Esophagus squamous epithelium (tissue), 5 donors: Measurements from ENCODE around the gene PLXDC1. TPM values are rescaled to one million over a fixed set of nuclear protein-coding genes. Genes with fewer than 3 reads are reported as not detected.

Experiments used
- DNase-seq: peaks from one replicate; lab custom pipeline; 2025; lab: John Stamatoyannopoulos, UW
- H3K27ac ChIP-seq, 4 donors: fragments of 200-600 bp; sonication (generic); one replicate each; pipeline ENCODE4 v1.5.1; 2016 to 2019; ENCODE audit warnings: mild to moderate bottlenecking in 1 of 4
- H3K27me3 ChIP-seq, 4 donors: fragments of 200-600 bp; sonication (generic); 1 replicate in 3 of 4; 2 replicates in 1 of 4; pipeline versions ENCODE4 v1.5.1 to v1.6.0; 2017 to 2021; ENCODE audit warnings: antibody characterized with exemption in 1 of 4
- H3K36me3 ChIP-seq, 3 donors: fragments of 200-600 bp; sonication (generic); one replicate each; pipeline ENCODE4 v1.5.1; 2016 to 2019
- H3K4me1 ChIP-seq, 3 donors: fragments of 200-600 bp; sonication (generic); one replicate each; pipeline ENCODE4 v1.5.1; 2017 to 2019
- H3K4me3 ChIP-seq, 4 donors: fragments of 200-600 bp; sonication (generic); 1 replicate in 3 of 4; 2 replicates in 1 of 4; pipeline ENCODE4 v1.5.1; 2016 to 2019; ENCODE audit warnings: mild to moderate bottlenecking in 2 of 4, moderate library complexity in 1 of 4
- H3K9me3 ChIP-seq, 3 donors: fragments of 200-600 bp; sonication (generic); one replicate each; pipeline ENCODE4 v1.5.1; 2016 to 2019
- POLR2A ChIP-seq, 4 donors: fragments of 450-650 bp; IDR thresholded peaks; one replicate each; pipeline ENCODE4 v1.6.1; 2017; ENCODE audit warnings: antibody characterized with exemption in 4 of 4, mild to moderate bottlenecking in 4 of 4, moderate library complexity in 3 of 4
- WGBS, 2 donors: methylation state at CpG; one replicate each; pipeline ENCODE4 v1.1.5; 2018; 5-methylcytosine and 5-hydroxymethylcytosine counted together
- intact Hi-C: fragments of 100-400 bp; cut with DNase I; formaldehyde crosslinking; loops from one replicate; pipeline ENCODE4 v1.15.0; 2022
- total RNA-seq, 4 donors: library from RNA; depleted of rRNA; stranded (reverse); fragments of >200 nt; gene quantifications; one replicate each; pipeline ENCODE4 v1.1.0, GENCODE V29; 2016
- TF ChIP-seq, protein P1 (sequence below), 6 experiments: fragments of 450-650 bp in 4 of 6; fragments of 200-600 bp in 2 of 6; sonication (generic) in 2 of 6; IDR thresholded peaks; one replicate each; pipeline ENCODE4 v1.5.1; 2016 to 2019; ENCODE audit warnings: antibody characterized with exemption in 6 of 6, mild to moderate bottlenecking in 4 of 6, moderate library complexity in 4 of 6
- donor health status: DM: yes; HTN: yes; CAD: no.

Gene PLXDC1
- total RNA-seq, 4 donors from 2014 or later, result 1.2 to 7.2 (median 4.6) TPM

DNA sequence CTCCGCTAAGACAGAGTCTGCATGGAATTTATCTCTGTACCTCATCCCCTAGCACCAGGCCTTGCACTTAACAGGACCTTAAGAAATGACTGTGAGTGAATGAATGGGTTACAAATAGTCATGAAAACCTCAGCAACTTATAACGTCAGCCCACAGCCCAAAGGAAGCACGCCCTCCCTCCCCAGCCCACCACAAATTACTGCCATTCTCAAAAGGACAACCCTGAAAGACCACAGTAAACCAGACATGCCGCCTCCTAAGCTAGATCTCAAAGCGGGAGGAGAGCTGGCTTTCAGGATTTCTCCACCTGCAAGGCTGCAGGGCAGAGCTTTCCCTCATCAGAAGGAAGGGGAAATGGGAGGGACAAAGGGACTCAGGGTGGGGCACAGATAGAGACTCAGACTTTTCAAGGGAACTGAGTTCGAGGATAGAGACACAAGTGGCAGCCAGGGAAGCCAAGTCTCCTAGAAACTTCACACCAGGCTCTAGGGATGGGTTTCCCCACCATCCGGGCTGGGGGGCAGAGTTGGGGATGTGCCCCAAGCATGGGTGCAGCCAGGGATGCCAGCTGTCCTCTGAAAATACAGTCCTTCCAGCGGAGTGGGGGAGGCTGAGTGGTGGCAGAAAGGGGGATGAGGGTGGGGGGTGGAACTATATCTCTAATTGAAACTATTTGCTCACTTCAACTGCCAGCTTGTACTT, 56.7 kb downstream of the PLXDC1 start:
- Histone ChIP-seq H3K36me3 (no peaks in the 10 kb centered on the region), H3K27me3 (peaks cover 0 to 12% (median 0%) of the 10 kb centered on the region in 4 donors), H3K9me3 (no peaks in the 10 kb centered on the region), H3K27ac (peak overlapping the region in 3 of 4 donors; percentile 49 to 61 (median 60)), H3K4me3 (no peak overlapping the region), H3K4me1 (peaks cover 4 to 84% (median 33%) of the 10 kb centered on the region in 3 donors)
- TF ChIP-seq, protein P1, sequence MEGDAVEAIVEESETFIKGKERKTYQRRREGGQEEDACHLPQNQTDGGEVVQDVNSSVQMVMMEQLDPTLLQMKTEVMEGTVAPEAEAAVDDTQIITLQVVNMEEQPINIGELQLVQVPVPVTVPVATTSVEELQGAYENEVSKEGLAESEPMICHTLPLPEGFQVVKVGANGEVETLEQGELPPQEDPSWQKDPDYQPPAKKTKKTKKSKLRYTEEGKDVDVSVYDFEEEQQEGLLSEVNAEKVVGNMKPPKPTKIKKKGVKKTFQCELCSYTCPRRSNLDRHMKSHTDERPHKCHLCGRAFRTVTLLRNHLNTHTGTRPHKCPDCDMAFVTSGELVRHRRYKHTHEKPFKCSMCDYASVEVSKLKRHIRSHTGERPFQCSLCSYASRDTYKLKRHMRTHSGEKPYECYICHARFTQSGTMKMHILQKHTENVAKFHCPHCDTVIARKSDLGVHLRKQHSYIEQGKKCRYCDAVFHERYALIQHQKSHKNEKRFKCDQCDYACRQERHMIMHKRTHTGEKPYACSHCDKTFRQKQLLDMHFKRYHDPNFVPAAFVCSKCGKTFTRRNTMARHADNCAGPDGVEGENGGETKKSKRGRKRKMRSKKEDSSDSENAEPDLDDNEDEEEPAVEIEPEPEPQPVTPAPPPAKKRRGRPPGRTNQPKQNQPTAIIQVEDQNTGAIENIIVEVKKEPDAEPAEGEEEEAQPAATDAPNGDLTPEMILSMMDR (IDR thresholded peaks at IDR 0.05), result no peak
- TF ChIP-seq POLR2A (IDR thresholded peaks at IDR 0.05), result no peak
- intact Hi-C loops, result no loop called here
- WGBS, 2 donors, result 48 to 54% methylated on average over 6 to 7 of the region's 8 CpGs
- no peak for DNase-seq

DNA sequence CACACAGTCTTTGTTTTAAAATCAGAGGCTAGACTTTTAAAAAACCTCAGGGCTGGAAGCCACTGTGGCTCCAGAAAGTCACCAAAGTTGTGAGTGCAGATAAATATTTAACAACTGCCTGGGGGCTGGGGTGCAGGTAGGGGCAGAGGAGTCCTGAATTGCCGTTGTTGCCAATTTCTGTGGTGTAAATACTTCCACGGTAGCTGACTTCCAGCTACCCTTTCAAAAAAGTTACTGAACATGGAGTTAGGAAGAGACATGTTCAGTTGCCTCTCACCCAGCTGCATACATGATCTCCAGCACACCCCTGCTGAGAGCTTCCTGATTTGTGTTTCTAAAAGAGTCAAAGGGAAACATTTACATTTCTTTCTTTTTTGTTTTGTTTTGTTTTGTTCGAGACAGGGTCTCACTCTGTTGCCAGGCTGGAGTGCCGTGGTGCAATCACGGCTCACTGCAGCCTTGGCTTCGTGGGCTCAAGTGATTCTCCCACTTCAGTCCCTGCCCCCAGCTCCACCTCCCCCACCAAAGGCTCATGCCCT, 58.7 kb downstream of the PLXDC1 start:
- intact Hi-C loops, result no loop called here
- no peaks in the 10 kb centered on the region for H3K27me3 ChIP-seq
- H3K4me3 ChIP-seq, result no peak overlapping the region
- no peaks in the 10 kb centered on the region for H3K36me3 ChIP-seq
- no peak for DNase-seq
- no peaks in the 10 kb centered on the region for H3K9me3 ChIP-seq
- 47 to 58% methylated on average over 6 of the region's 6 CpGs for WGBS, 2 donors
- no peak for TF ChIP-seq POLR2A (IDR thresholded peaks at IDR 0.05)
- TF ChIP-seq, protein P1 (IDR thresholded peaks at IDR 0.05), result no peak
- peak overlapping the region in 2 of 4 donors; percentile 30 to 34 for H3K27ac ChIP-seq
- H3K4me1 ChIP-seq, result peaks cover 4 to 64% (median 24%) of the 10 kb centered on the region in 3 donors

DNA sequence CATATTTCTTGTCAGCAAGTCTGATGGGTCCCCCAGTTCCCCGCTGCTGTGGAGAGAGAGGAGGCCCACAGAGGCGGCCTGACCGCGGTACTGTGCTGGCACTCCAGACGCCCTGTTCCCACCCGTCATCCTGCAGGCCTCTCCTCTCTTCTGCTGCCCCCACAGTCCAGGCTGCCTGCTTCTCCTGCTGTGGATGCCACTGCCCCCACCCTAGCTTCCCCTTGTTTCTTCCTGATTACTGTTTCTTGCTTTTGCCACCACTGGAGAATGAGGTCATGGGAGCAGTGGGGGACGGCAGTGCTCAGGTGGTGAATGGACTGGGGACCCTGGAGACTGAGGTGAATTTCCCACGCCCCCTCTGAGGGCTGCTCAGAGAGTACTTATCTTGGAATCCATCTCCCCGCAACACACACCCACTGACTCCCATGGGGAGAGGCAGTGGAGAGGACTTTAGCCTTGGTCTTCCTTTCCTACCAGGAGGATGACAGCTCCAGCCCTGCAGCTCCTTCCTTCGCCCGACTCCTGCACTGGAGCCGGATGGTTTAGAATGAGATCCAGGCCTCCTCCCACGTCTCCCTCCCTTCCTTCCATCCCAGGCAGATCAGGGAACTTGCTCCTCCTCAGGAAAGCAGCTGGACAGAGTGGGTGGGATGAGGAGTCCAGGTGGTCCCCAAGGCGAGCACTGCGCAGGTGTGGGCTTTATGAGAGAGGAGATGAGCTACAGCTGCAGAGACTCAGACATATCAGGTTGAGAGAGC, 60.4 kb downstream of the PLXDC1 start:
- Histone ChIP-seq H3K4me1 (peaks cover 4 to 47% (median 16%) of the 10 kb centered on the region in 3 donors), H3K36me3 (no peaks in the 10 kb centered on the region), H3K9me3 (no peaks in the 10 kb centered on the region), H3K4me3 (no peak overlapping the region), H3K27me3 (no peaks in the 10 kb centered on the region), H3K27ac (peak overlapping the region in 1 of 4 donors; percentile 25)
- WGBS, 2 donors, result 85 to 86% methylated on average over 13 of the region's 15 CpGs
- DNase-seq, result no peak
- TF ChIP-seq, protein P1 (IDR thresholded peaks at IDR 0.05), result no peak
- no peak for TF ChIP-seq POLR2A (IDR thresholded peaks at IDR 0.05)
- intact Hi-C loops, result no loop called here

DNA sequence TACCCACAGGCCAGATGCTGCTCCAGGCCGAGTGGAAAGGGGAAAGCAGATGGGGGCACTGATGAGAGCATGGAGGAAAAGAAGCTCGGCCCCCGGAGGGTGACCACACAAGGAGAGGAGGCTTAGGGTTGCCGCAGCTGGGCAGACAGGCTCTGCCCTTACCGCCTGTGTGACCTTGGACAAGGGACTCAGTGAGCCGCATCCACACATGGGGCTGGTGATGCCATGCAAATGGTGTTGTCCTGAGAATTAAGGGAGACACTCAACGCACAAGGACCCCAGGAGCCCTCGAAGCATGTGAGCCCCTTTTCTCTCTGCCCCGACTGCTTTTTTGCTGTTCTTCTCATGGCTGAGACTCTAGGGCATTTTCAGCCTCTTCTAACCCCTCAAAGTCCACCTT, 61.0 kb downstream of the PLXDC1 start:
- intact Hi-C loops, result no loop called here
- 86 to 89% methylated on average over 9 of the region's 9 CpGs for WGBS, 2 donors
- H3K9me3 ChIP-seq, result no peaks in the 10 kb centered on the region
- H3K4me1 ChIP-seq, result peaks cover 4 to 41% (median 9%) of the 10 kb centered on the region in 3 donors
- H3K27ac ChIP-seq, result no peak overlapping the region
- no peaks in the 10 kb centered on the region for H3K27me3 ChIP-seq
- H3K36me3 ChIP-seq, result no peaks in the 10 kb centered on the region
- no peak overlapping the region for H3K4me3 ChIP-seq
- no peak for DNase-seq
- TF ChIP-seq, protein P1 (IDR thresholded peaks at IDR 0.05), result no peak
- TF ChIP-seq POLR2A (IDR thresholded peaks at IDR 0.05), result no peak

DNA sequence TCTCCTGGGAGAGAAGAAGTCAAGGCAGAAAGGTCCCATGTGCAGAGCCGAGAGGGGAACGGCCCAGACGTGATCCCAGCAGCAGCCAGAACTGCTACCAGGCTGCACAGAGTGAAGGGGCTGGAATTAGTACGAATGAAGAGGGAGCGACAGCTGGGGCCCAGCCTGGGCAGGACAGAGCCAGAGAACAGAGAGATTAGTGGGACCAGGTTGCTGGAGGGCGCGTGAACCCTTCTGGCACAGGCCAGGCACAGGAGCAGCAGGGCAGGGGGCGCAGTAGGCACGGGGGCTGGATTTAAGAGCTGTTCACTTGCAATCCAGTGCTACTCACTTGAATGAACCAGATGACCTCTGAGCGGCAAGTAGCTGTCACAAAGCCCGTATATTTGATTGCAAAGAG, 66.9 kb downstream of the PLXDC1 start:
- Histone ChIP-seq H3K4me3 (no peak overlapping the region), H3K36me3 (no peaks in the 10 kb centered on the region), H3K4me1 (peaks cover 0 to 41% (median 24%) of the 10 kb centered on the region in 3 donors), H3K27me3 (no peaks in the 10 kb centered on the region), H3K27ac (no peak overlapping the region), H3K9me3 (no peaks in the 10 kb centered on the region)
- intact Hi-C loops, result no loop called here
- 84 to 88% methylated on average over 11 of the region's 11 CpGs for WGBS, 2 donors
- TF ChIP-seq, protein P1 (IDR thresholded peaks at IDR 0.05), result no peak
- no peak for TF ChIP-seq POLR2A (IDR thresholded peaks at IDR 0.05)
- no peak for DNase-seq
